ENCODE results near the gene ZNF518A. TPM values are rescaled to one million over a fixed set of nuclear protein-coding genes. Genes with fewer than 3 reads are reported as not detected.

ZNF518A gene
- total and polyA plus RNA-seq, 10 of the 15 experiments (the other 5 are each of a cell fraction or from before 2014, with no cell fraction given): 3.7 to 24.4 (median 15.4) TPM

- TF ChIP-seq CHD4 (IDR thresholded peaks at IDR 0.05) (no peak), POLR2AphosphoS2 (IDR thresholded peaks at IDR 0.05; ENCODE audit: low read depth, low read length) (no peak; the same call in 1 of the 2 replicates), E4F1 (IDR thresholded peaks at IDR 0.05; ENCODE audit: borderline replicate concordance, partially characterized antibody) (peak; percentile 97), KLF5 (IDR thresholded peaks at IDR 0.05; ENCODE audit: partially characterized antibody) (peak; percentile 42), GABPA (IDR thresholded peaks at IDR 0.05; ENCODE audit: low read depth) (peak; percentile 87), CHD1 (IDR thresholded peaks at IDR 0.05; ENCODE audit: low read depth, low read length) (no peak), ZNF592 (IDR thresholded peaks at IDR 0.05) (no peak), HDAC2 (IDR thresholded peaks at IDR 0.05) (no peak), ATF2 (IDR thresholded peaks at IDR 0.05; ENCODE audit: low read length) (peak; percentile 29; the same call in 1 of the 2 replicates), STAT1 (conservative IDR thresholded peaks at IDR 0.05) (no peak), HCFC1 (IDR thresholded peaks at IDR 0.05; ENCODE audit: low read length) (peak; percentile 70; the same call in 1 of the 2 replicates), NRF1 (conservative IDR thresholded peaks at IDR 0.05; ENCODE audit: low read depth, low read length) (no peak), BRCA1 (IDR thresholded peaks at IDR 0.05; ENCODE audit: low read depth, low read length) (0 out of 2 replicates have a peak, but pooled peaks have one; percentile 19), MEF2B (IDR thresholded peaks at IDR 0.05; ENCODE audit: partially characterized antibody, poor library complexity, severe bottlenecking) (peak; percentile 60), RELA (IDR thresholded peaks at IDR 0.05; ENCODE audit: borderline replicate concordance, partially characterized antibody) (peak; percentile 35), ZZZ3 (IDR thresholded peaks at IDR 0.05; ENCODE audit: control insufficient read depth, insufficient read length, low read depth) (no peak), NFXL1 (IDR thresholded peaks at IDR 0.05; ENCODE audit: borderline replicate concordance) (no peak), ZNF207 (IDR thresholded peaks at IDR 0.05; ENCODE audit: borderline replicate concordance) (no peak), USF2 (IDR thresholded peaks at IDR 0.05; ENCODE audit: borderline replicate concordance, low read depth, low read length) (no peak), FOXK2 (IDR thresholded peaks at IDR 0.05) (no peak), BACH1 (IDR thresholded peaks at IDR 0.05; ENCODE audit: borderline replicate concordance) (no peak)
Observed at GRCh38 chr10:96129387-96130325, at the start of gene ZNF518A (continued).

Data from GM12878 (cell line).